IPS-NIHi7 (cell line): ENCODE measurements around the gene MKS1.

ENCODE experiments used
- DNase-seq: peaks from one replicate; pipeline ENCODE4 v3.0.0; 2012; ENCODE audit warnings: mixed read lengths; ENCODE audit errors: extremely low spot score

MKS1 gene

DNA sequence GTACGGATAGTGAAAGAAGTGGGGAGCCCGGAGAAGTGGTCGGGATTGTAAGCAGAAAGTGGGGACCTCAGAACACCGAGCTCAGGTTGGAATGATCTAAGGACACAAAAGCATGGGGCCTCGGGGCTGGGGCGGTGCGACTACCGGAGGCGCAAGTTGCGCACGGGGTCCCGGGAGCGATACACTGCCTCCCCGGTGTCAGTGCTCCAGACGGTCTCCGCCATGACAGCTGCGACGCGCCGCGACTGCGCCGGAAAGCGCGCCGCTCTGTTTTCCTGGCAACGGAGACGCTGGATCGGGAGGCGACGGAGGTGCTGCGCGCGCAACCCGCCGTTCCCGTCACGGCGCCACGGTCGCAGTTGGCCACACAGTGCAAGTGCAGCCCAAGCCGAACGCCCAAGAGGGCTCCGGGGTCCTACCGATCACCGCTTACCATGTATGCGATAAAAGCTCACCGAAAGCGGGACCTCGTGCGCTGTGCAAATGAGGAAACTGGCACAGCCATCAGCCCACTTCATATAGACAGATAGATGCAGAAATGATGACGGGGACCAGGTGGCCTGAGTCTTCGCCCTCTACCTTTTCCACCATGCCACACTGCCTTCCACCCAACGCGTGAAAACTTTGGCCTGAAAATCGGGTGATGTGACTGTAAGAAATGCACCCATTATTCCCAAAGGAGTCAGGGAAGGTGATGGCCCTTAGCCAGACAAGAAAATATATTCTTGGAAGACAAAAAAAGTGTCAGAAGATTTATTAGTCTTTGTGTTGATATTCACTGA, at the start of gene MKS1:
TSS of gene MKS1 (minus strand) at position 249 of the 782 bp plus-strand sequence. CDS start at position 224, 25 bp downstream.
- peak; percentile 100 for DNase-seq

DNA sequence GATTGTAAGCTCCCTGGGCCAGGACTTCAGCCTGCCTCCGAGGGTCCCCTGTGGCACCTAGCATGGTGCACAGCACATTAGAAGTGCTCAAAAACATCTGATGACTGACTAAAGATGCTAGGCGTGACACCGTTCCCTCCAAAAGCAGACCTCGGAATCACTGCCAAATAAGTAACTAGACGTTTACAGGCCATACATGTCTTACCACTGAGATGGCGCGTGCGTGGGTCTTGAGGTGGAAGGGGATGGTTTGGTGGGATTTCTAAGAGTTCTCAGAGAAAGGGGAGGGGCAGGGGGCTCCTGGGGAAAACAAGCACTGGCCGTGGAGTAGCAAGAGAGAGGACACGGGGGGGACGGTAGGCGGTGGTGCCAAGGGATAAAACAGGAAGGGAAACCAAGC, 49.3 kb upstream of the MKS1 start:
- peak; percentile 5 for DNase-seq

DNA sequence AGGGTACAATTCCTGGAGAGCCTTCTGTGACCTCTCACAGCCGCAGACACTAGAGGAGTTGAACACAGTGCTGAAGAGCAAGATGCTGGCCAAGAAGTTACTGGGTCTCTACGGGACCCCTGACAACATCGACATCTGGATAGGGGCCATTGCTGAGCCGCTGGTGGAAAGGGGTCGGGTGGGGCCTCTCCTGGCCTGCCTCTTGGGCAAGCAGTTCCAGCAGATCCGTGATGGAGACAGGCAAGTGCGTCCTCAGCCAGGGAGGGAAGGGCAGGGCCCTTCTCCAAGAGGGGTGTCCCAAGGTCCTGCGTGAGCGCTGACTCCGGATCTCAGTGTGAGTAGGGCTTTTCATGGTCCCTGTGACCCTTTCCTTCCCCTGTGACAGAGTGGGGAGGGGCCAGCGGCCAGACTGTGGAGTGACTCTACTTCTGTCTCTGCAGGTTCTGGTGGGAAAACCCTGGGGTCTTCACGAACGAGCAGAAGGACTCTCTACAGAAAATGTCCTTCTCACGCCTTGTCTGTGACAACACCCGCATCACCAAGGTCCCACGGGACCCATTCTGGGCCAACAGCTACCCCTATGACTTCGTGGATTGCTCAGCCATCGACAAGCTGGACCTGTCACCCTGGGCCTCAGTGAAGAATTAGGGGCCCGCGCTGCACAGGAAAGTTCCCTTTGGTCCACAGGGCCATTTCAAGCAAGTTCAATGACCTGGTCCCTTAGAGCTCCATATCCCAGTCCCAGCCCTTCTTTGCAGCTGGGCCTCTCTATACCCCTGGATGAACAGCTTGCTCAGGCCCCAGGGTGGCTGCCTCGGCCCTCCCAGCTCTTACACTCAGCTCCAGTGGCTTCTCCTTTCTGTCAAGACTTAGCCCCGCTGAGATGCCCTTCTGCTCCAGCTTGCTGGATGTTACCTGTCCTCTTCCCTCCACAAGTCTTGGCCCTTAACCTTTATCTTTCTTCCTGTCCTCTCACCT, 48.6 kb upstream of the MKS1 start:
- peak; percentile 4 for DNase-seq

- no peak for DNase-seq
These were observed 47.1 kb upstream of the MKS1 start for GRCh38 chr17:58265902-58266875.

DNA sequence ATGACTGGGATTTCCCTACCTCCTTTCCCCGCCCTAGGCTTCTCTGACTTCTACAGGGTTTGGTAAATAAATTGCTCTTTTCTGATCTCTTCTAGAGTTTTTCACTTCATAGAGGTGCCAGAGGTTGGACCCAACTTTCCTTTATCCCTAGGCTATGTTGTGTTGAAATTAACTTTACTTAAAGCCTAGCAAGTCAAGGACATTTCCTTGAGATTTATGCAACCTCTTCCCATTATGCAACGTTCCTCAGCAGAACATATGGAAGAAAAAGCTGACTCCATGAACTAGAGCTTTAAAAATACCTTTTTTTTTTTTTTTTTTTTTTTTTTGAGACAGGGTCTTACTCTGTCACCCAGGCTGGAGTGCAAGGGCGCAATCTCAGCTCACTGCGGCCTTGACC, 46.2 kb upstream of the MKS1 start:
- DNase-seq = no peak

DNA sequence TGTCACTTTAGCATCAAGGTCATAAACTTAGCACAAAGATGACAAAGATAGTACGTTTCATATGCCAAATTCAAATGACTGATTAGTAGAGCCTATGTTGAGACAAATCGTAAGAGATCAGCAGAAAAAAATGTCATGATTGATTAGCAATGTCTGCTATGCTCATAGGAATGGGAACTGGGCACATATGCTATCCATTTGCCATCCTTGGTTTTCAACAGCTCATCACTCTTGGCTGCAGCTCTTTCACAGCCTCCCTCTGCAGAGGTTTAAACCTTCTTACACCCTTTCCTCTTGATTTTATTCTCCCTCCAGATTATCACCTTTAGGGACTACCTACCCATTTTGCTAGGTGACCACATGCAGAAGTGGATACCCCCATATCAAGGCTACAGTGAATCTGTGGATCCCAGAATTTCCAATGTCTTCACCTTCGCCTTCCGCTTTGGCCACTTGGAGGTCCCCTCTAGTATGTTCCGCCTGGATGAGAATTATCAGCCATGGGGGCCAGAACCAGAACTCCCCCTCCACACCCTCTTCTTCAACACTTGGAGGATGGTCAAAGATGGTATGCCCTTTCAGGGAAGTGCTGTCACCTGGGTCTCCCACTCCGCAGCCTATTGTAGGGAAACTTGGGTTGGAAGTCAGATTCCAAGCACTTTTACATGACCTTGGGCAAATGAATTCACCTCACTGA, 45.5 kb upstream of the MKS1 start:
- no peak for DNase-seq

GRCh38 chr17:58263773-58264172, 44.7 kb upstream of the MKS1 start:
- no peak for DNase-seq

DNA sequence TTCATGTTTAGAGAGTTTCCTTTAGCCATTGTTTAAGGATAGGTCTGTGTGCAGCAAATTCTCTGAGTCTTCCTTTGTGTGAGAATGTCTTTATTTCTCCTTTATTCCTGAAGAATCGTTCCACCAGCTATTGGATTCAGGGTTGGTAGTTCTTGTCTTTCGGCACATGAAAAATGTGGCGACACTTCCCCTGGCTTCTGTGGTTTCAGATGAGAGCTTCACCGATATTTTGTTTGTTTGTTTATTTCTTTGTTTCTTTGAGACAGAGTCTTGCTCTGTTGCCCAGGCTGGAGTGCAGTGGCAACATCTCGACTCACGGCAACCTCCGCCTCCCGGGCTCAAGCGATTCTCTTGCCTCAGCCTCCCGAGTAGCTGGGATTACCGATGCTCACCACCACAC, 43.1 kb upstream of the MKS1 start:
- no peak for DNase-seq

DNA sequence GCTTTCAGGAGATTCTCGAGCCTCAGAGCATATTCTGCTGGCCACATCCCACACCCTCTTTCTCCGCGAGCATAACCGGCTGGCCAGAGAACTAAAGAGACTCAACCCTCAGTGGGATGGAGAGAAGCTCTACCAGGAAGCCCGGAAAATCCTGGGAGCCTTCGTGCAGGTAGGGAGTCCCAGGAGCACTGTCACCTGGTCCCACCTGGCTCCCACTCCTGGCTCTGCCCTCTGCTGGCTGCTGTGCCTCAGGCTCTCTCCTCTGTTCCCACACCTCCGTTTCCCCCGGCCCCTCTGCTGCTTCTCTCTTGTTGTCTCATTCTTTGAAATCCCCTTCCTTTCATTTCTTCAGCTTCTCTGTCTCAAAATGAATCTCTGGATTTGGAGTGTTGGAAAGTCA, 35.7 kb upstream of the MKS1 start:
- peak; percentile 74 for DNase-seq

DNA sequence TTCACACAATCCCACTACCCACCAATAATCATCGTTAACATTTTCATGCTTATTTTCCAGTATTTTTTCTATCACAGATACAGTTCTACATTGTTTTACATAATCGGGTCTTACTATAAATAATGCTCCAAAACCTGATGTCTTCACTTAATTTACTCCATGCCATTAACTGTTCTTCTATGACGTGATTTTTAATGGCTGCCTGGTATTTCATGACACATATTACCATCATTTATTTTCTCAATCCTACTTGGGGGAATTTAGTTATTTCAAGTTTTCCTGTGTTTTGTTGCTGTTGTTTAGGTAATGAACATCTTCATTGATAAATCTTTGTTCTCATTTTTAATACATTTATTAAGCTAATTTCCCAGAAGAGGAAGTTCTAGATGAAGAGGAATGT, 34.0 kb upstream of the MKS1 start:
- DNase-seq = no peak

DNA sequence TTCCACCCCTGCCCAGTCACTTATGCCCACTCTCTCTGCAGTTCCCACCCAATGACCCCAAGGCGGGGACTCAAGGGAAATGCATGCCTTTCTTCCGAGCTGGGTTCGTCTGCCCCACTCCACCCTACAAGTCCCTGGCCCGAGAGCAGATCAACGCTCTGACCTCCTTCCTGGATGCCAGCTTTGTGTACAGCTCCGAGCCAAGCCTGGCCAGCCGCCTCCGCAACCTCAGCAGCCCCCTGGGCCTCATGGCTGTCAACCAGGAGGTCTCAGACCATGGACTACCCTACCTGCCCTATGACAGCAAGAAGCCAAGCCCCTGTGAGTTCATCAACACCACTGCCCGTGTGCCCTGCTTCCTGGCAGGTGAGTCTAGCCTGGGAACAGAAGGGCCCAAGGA, 33.1 kb upstream of the MKS1 start:
- no peak for DNase-seq

- DNase-seq = no peak
These were observed 31.4 kb upstream of the MKS1 start for GRCh38 chr17:58250344-58251011.

DNA sequence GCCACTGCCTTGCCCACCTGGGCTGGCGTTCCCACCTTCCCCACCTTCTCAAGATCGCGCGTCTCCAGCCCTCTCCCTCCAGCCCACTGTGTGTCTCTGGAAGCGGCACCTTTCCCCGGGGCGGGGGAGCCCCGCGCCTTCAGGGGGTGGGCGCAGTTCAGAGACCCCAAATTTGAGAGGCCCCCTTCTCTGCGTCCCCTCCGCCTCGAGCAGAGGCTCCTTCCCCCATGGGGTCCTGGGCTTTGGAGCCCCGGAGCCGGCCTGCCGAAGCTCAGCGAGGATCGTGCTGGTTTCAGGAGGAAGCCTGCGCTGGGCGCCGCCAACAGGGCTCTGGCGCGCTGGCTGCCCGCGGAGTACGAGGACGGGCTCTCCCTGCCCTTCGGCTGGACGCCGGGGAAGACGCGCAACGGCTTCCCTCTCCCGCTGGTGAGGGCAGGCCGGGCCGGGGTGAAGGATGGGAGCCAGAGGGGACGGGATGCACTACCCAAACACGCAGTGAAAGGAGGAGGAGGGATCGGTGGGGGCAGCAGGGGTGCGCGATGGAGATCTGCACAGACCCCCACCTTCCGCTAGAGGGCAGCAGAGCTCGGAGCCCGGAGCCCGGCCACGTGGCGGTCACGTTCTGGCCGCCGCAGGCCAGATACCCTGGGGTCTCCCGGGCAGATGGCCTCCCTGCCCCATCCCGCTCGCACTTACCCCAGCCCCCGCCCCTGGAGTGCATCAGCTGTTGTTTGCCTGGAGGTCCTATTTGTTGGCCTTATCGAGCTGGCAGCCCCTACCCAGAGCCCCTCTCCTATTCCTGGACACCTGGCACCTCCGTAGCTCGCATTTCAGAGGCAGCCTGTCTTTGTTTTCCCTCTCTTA, 30.4 kb upstream of the MKS1 start:
- DNase-seq = peak; percentile 96

DNA sequence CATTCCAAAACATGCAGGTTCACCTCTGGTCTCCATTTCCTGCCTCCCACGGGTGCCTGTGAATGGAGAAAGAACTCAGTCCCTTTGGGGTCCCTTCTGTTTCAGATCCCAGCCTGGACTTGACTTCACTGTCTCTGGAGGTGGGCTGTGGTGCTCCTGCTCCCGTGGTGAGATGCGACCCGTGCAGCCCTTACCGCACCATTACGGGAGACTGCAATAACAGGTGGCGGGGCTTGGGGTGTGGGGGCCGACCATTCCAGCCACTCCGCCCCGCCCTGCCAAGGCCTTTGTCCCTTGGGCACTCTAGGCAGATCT, 29.9 kb upstream of the MKS1 start:
- DNase-seq = no peak

DNA sequence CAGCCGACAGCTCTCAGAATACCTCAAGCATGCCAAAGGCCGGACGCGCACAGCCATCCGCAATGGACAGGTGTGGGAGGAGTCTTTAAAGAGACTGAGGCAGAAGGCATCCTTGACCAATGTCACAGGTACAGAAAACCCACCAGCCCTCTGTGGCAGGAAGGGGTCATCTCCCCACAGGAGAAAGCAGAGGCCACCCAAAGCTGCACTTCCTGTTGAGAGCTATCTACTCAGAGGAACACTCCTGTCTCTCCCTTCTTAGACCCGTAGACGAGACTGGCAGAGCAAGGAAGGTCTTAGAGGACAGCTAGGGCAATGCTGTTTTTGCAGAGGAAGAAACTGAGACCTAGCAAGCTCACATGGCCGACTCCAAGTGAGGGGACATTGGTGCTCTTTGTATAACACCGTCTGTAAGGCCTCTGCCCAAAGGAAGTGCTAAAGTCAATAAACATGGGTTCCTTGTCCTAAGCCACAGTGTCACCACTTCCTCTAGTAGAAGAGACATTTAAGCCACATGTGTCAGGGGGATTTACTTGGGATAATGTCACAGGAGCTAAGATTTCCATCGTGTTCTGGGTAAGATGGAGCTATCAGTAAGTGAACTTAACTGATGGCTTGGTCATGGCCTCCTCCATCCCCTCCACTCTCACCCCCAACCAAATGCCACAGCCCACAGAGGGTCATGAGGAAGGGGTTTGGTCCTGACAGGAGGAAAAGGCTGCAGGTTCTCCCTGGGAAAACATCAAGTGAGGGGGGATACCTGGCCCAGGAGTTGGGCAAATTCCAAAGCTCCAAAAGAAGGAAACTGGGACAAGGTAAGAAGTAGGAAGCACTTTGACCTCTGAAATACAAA, 28.7 kb upstream of the MKS1 start:
- no peak for DNase-seq

- no peak for DNase-seq
These were observed 27.7 kb upstream of the MKS1 start for GRCh38 chr17:58246781-58247180.

- no peak for DNase-seq
These were observed 27.2 kb upstream of the MKS1 start for GRCh38 chr17:58246104-58246740.

DNA sequence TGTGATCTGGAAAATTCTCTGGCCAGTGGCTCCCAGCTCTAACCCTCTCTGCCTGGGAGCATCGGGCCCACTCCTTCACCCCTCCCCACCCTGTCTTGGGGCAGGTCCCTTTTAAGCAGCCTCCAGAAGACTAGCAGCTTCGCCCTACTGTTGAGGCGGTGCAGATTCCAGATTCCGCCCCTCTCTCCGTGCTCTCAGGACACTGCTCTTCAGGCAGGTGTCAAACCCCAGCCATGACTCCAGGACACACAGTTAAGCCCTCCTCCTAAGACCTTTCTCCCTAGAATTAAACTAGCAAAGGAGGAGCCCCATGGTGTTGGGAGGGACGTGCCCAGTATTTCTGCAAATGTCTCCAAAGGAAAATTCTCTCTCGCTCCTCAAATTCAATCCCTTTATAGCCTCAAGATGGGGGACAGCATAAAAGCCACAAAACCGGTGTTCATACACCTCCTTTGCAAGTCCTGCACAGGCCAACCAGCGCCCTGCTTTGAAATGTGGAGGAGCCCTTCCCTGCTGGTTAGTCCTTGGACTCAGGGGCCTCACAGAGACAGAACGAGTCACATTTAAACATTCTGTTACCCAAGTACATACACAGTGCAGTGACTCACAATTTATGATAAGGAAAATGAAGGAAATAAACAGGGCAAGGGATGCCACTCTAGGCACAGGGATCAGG, 26.5 kb upstream of the MKS1 start:
- DNase-seq = no peak
